GM10847 (cell line): ENCODE measurements around the gene CACNG6.

Experiments
- POLR2A ChIP-seq: IDR thresholded peaks from 2 replicates; pipeline ENCODE4 v1.6.1; 2011; ENCODE audit not compliant: insufficient read length; ENCODE audit errors: extremely low read depth

The CACNG6 gene

DNA sequence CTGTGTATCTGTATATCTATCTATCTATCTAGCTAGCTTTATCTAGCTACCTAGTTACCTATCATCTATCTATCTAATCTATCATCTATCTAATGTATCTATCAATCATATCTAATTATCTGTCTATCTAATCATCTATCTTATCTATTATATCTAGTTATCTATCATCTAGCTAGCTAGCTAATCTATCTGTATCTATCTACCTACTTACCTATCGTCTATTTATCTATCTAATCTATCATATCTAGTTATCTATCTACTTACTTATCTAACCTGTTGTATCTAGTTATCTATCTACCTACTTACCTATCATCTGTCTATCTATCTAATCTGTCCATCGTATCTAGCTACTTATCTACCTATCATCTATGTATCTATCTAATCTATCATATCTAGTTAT, 54.3 kb downstream of the CACNG6 start:
- TF ChIP-seq POLR2A, result no peak

DNA sequence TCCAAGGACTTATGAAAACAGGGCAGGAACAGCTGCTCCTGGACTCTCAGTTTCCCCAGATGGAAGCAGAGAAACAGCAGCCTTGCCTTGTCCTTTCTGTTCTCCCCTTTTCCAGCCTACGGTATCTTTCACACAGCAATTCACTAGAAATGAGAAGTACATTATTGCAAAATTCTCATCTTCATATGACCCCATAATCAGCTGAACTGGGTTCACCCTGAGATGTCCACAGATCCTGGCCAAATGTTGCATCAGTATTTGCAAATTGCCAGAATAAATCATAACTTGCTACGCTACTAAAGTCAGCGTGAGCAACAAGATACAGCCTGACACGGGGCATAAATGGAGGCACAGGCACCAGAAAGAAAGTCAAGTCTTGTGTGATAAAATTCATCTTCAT, 56.2 kb downstream of the CACNG6 start:
- no peak for TF ChIP-seq POLR2A
